ENCODE measurements around the gene FANCI. TPM values are rescaled to one million over a fixed set of nuclear protein-coding genes. Genes with fewer than 3 reads are reported as not detected.

FANCI gene
- total and polyA plus RNA-seq, 8 donors: 5.7 to 43.8 (median 9.1) TPM

DNA sequence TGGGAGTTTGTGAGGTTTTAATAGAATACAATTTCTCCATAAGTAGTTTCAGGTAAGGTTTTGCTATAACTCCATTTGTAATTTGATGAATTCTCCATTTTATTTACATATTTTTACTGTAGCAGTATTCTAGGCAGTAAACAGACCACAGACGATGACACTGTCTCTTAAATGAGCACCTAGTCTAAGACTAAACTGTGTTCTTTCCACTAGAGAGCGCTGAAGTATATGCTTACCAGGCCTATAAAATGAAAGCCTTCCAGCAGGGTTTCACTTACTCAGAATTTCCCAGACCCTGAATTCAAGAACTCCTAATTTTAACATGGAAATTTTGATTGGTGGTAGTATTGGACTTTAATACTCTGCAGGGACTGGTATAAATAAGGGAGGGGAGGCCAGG lies 49.2 kb downstream of the FANCI start:
- intact Hi-C loops (cut with DNase I; ENCODE audit: low total_unique reads): no loop called here
- no peak for TF ChIP-seq POLR2A (IDR thresholded peaks at IDR 0.05)
- TF ChIP-seq, protein P1, sequence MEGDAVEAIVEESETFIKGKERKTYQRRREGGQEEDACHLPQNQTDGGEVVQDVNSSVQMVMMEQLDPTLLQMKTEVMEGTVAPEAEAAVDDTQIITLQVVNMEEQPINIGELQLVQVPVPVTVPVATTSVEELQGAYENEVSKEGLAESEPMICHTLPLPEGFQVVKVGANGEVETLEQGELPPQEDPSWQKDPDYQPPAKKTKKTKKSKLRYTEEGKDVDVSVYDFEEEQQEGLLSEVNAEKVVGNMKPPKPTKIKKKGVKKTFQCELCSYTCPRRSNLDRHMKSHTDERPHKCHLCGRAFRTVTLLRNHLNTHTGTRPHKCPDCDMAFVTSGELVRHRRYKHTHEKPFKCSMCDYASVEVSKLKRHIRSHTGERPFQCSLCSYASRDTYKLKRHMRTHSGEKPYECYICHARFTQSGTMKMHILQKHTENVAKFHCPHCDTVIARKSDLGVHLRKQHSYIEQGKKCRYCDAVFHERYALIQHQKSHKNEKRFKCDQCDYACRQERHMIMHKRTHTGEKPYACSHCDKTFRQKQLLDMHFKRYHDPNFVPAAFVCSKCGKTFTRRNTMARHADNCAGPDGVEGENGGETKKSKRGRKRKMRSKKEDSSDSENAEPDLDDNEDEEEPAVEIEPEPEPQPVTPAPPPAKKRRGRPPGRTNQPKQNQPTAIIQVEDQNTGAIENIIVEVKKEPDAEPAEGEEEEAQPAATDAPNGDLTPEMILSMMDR (IDR thresholded peaks at IDR 0.05): no peak
- TF ChIP-seq EP300 (IDR thresholded peaks at IDR 0.05): no peak
- TF ChIP-seq POLR2AphosphoS5 (IDR thresholded peaks at IDR 0.05): no peak
- 94 to 99% (median 95%) methylated on average over 2 of the region's 2 CpGs for WGBS, 5 donors

DNA sequence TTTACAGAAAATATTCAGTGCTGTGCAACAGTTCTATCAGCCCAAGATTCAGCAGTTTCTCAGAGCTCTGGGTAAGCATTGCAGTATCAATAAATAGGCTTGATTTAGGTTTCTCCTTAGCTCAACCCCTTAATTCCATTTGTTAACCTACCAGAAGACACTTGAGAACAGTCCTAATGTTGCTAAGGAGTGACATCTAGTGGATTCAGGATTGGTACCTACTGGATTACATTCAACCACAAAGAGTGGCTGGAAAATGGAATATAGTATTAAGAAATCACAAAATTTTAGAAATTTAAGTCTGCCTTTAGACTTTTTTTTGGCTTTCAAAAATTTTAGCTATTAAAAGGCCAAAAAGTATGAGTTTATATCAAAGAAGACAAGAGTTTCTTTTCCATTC lies 56.1 kb downstream of the FANCI start:
- peaks cover 7 to 29% (median 11%) of the 10 kb centered on the region in 4 donors for H3K36me3 ChIP-seq
- H3K9me3 ChIP-seq: no peaks in the 10 kb centered on the region
- intact Hi-C loops (cut with DNase I; ENCODE audit: low total_unique reads): no loop called here
- TF ChIP-seq EP300 (IDR thresholded peaks at IDR 0.05): no peak
- TF ChIP-seq POLR2A (IDR thresholded peaks at IDR 0.05): no peak
- TF ChIP-seq POLR2AphosphoS5 (IDR thresholded peaks at IDR 0.05): no peak
- TF ChIP-seq, protein P1 (IDR thresholded peaks at IDR 0.05): no peak
- H3K27me3 ChIP-seq: no peaks in the 10 kb centered on the region
- DNase-seq: peak in 1 of 2 donors; percentile 37
- no peak overlapping the region for H3K4me3 ChIP-seq
- H3K4me1 ChIP-seq: no peaks in the 10 kb centered on the region
- no peak overlapping the region for H3K27ac ChIP-seq

More for the DNA sequence above, 49.2 kb downstream of the FANCI start:
- H3K4me3 ChIP-seq: no peak overlapping the region
- H3K27ac ChIP-seq: no peak overlapping the region
- no peak for DNase-seq
- H3K4me1 ChIP-seq: no peaks in the 10 kb centered on the region
- no peaks in the 10 kb centered on the region for H3K9me3 ChIP-seq
- H3K36me3 ChIP-seq: peaks cover 0 to 42% (median 14%) of the 10 kb centered on the region in 4 donors
- no peaks in the 10 kb centered on the region for H3K27me3 ChIP-seq

DNA sequence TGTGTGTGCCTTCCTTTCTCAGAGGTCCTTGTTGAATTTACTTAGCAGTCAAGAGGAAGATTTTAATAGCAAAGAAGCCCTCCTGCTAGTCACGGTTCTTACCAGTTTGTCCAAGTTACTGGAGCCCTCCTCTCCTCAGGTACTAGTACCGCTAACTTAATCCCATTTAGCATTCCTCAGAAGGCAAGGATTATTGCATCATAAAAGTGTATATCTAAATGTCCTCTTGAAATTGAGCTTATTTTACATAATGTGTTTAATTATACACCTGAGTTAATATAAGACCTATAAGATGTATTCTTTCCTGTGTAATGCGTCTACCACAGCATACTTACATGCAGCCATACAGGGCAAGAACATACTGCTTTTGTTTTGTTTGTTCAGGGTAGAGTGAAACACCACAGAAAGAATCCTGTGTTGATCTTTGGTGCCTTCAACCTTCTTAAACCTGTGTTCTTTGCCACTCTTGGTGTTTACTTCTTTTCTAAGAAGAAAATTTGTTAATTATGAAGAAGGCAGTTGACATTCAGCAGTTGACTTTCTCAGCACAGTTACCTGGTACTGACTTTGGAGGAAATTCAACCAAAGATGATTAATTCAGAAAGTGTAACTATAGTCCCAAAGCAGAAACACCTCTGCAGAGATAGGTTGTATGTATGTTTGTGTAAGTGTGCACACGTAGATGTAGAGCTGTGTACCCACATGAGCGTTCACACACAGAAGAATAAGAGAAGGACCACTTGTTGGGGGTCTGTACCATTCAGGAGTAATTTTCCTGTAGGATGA lies 57.7 kb downstream of the FANCI start:
- Histone ChIP-seq H3K36me3 (peaks cover 7 to 28% (median 11%) of the 10 kb centered on the region in 4 donors), H3K4me3 (no peak overlapping the region), H3K27ac (no peak overlapping the region), H3K9me3 (no peaks in the 10 kb centered on the region), H3K27me3 (no peaks in the 10 kb centered on the region), H3K4me1 (no peaks in the 10 kb centered on the region)
- DNase-seq: no peak
- WGBS, 5 donors: 86 to 98% (median 88%) methylated on average over 5 of the region's 5 CpGs
- intact Hi-C loops (cut with DNase I; ENCODE audit: low total_unique reads): no loop called here
- TF ChIP-seq, protein P1 (IDR thresholded peaks at IDR 0.05): no peak
- TF ChIP-seq EP300 (IDR thresholded peaks at IDR 0.05) (no peak), POLR2A (IDR thresholded peaks at IDR 0.05) (no peak), POLR2AphosphoS5 (IDR thresholded peaks at IDR 0.05) (no peak)

DNA sequence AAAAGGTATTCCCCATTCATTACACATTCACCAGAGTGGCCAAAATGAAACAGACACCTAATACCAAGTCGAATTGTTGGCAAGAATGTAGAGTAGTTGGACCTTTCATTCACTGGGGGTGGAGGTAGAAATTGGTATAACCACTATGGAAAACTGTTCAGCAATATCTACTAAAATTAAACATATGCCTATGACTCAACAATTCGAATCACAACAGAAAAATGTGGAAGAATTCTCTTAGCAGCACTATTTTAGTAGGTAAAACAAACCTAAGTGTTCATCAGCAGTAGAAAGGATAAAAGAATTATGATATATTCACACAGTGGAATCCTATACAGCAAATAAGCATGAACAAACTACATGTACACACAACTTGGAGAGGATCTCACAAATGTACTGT lies 60.2 kb downstream of the FANCI start:
- 90 to 97% (median 96%) methylated on average over 2 of the region's 2 CpGs for WGBS, 5 donors
- TF ChIP-seq, protein P1 (IDR thresholded peaks at IDR 0.05): no peak
- TF ChIP-seq POLR2AphosphoS5 (IDR thresholded peaks at IDR 0.05) (no peak), EP300 (IDR thresholded peaks at IDR 0.05) (no peak), POLR2A (IDR thresholded peaks at IDR 0.05) (no peak)
- no peak overlapping the region for H3K27ac ChIP-seq
- peaks cover 7 to 28% (median 11%) of the 10 kb centered on the region in 4 donors for H3K36me3 ChIP-seq
- intact Hi-C loops (cut with DNase I; ENCODE audit: low total_unique reads): no loop called here
- no peaks in the 10 kb centered on the region for H3K9me3 ChIP-seq
- H3K4me1 ChIP-seq: no peaks in the 10 kb centered on the region
- H3K4me3 ChIP-seq: no peak overlapping the region
- no peaks in the 10 kb centered on the region for H3K27me3 ChIP-seq
- DNase-seq: no peak
